Prostate gland (tissue), 2 donors: ENCODE results near the gene SUN1. TPM values are rescaled to one million over a fixed set of nuclear protein-coding genes. Genes with fewer than 3 reads are reported as not detected.

ENCODE experiments used
- DNase-seq: peaks from one replicate; pipeline ENCODE4 v3.0.0-alpha.2; 2019; ENCODE audit warnings: low spot score
- H3K27ac ChIP-seq, 2 donors: fragments of 200-600 bp; sonication (generic); 2 replicates each; pipeline ENCODE4 v1.5.1; 2017 to 2019
- H3K27me3 ChIP-seq: fragments of 200-600 bp; sonication (generic); replicated peaks from 2 replicates; pipeline ENCODE4 v1.5.1; 2019; ENCODE audit not compliant: insufficient read depth
- H3K36me3 ChIP-seq, 2 donors: fragments of 200-600 bp; sonication (generic); 1 replicate in 1 of 2; 2 replicates in 1 of 2; pipeline versions ENCODE4 v1.5.1 to v1.8.1; 2017 to 2019
- H3K4me1 ChIP-seq: fragments of 200-600 bp; sonication (generic); replicated peaks from 2 replicates; pipeline ENCODE4 v1.5.1; 2019
- H3K4me3 ChIP-seq, 2 donors: fragments of 200-600 bp; sonication (generic); 2 replicates each; pipeline ENCODE4 v1.5.1; 2017 to 2019
- H3K9me3 ChIP-seq: fragments of 200-600 bp; sonication (generic); 2 replicates; pipeline ENCODE4 v1.5.1; 2017
- CTCF ChIP-seq, 4 experiments: fragments of 200-600 bp in 2 of 4; fragments of 450-650 bp in 2 of 4; sonication (generic) in 2 of 4; IDR thresholded peaks; 1 replicate in 3 of 4; 2 replicates in 1 of 4; pipeline ENCODE4 v1.5.1; 2016 to 2019; ENCODE audit warnings: antibody characterized with exemption in 4 of 4, mild to moderate bottlenecking in 2 of 4, moderate library complexity in 2 of 4
- POLR2A ChIP-seq: fragments of 450-650 bp; IDR thresholded peaks from one replicate; pipeline ENCODE4 v1.6.1; 2016; ENCODE audit warnings: antibody characterized with exemption, mild to moderate bottlenecking
- POLR2AphosphoS5 ChIP-seq: sonication (generic); formaldehyde crosslinking; IDR thresholded peaks from one replicate; pipeline ENCODE4 v1.6.1; 2017; ENCODE audit warnings: antibody characterized with exemption
- WGBS: methylation state at CpG from one replicate; pipeline ENCODE4 v1.1.5; 2018; 5-methylcytosine and 5-hydroxymethylcytosine counted together
- intact Hi-C: fragments of 100-400 bp; cut with DNase I; formaldehyde crosslinking; loops from one replicate; pipeline ENCODE4 v1.14.2; 2022
- total RNA-seq, 2 donors: library from RNA; depleted of rRNA; stranded (reverse); fragments of >200 nt; gene quantifications; one replicate each; pipeline ENCODE4 v1.1.0, GENCODE V29; 2016

Gene SUN1
- total RNA-seq, 2 donors from 2014 or later, result 106 to 177 TPM

DNA sequence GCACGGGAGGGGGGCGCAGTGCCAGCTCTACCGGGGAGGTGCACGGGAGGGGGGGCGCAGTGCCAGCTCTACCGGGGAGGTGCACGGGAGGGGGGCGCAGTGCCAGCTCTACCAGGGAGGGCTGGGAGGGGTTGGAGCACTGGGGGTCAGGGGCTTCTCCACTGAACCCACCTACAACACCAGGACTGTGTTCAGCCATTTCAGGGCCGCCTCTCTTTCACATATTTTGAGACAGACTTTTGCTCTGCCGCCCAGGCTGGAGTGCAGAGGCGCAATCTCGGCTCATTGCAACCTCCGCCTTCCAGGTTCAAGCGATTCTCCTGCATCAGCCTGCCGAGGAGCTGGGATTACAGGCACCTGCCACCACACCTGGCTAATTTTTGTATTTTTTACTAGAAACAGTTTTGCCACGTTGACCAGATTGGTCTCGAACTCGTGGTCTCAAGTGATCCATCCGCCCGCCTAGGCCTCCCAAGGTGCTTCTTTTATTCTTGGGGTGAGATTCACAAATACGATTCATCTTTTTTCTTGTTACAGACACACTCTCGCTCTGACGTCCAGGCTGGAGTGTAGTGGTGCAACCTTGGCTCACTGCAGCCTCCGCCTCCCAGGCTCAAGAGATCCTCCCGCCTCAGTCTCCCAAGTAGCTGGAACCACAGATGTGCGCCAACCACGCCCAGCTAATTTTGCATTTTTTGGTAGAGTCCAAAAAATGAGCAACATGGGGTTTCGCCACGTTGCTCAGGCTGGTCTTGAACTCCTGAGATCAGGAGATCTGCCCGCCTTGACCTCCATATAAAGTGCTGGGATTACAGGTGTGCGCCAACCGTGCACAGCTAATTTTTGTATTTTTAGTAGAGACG is 85.2 kb downstream of the SUN1 start:
- H3K9me3 ChIP-seq, result no peaks in the 10 kb centered on the region
- no peak for DNase-seq
- intact Hi-C loops, result no loop called here
- 83% methylated on average over 25 of the region's 33 CpGs for WGBS
- H3K27me3 ChIP-seq, result no peaks in the 10 kb centered on the region
- H3K4me1 ChIP-seq, result no peaks in the 10 kb centered on the region
- no peak overlapping the region for H3K27ac ChIP-seq
- no peak overlapping the region for H3K4me3 ChIP-seq
- TF ChIP-seq CTCF (IDR thresholded peaks at IDR 0.05) (no peak), POLR2AphosphoS5 (no peak), POLR2A (no peak)
- H3K36me3 ChIP-seq, result no peaks in the 10 kb centered on the region

DNA sequence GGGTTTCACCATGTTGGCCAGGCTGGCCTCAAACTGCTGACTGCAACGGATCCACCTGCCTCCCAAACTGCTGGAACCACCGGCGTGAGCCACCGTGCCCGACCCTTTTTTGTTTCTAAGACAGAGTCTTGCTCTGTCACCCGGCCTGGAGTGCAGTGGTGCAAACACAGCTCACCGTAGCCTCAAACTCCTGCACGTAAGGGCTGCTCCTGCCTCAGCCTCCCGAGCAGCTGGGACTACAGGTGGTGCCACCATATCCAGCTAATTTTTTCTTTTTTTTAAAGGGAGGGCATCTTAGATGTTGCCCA is 85.8 kb downstream of the SUN1 start:
- intact Hi-C loops, result no loop called here
- 86% methylated on average over 9 of the region's 9 CpGs for WGBS
- H3K9me3 ChIP-seq, result no peaks in the 10 kb centered on the region
- H3K27ac ChIP-seq, result no peak overlapping the region
- TF ChIP-seq POLR2A (no peak), CTCF (IDR thresholded peaks at IDR 0.05) (no peak), POLR2AphosphoS5 (no peak)
- no peaks in the 10 kb centered on the region for H3K27me3 ChIP-seq
- no peak overlapping the region for H3K4me3 ChIP-seq
- no peak for DNase-seq
- H3K36me3 ChIP-seq, result no peaks in the 10 kb centered on the region
- no peaks in the 10 kb centered on the region for H3K4me1 ChIP-seq

DNA sequence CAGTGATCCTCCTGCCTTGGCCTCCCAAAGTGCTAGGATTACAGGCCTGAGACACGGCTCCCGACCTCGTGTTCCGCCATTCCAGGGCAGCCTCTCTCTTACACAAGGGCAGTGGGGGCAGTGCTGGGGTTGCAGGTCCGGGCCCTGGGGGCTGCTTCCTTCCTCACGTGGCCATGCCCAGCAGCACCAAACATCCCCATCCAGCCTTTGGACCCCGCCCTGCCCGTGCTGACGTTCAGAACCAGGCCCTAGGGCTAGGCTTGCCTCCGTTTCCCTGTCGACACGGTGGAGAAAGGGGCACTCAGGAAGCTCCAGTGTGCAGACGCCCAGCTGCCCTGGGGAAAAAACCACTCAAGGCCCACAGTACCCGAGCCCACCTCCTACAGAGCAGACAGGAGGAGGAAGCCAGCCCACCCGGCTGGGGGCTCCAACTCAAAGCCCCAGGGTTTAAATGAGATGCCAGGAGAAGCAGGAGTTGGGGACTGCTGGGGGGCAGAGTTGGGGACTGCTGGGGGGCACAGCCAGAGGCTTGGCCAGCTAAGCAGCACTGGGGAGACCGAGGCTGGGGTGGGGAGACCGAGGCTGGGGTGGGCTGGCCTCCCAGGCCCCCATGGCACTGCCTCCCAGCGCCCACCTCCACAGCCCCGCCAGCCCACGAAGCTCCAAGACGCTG is 86.3 kb downstream of the SUN1 start:
- intact Hi-C loops, result no loop called here
- H3K27ac ChIP-seq, result no peak overlapping the region
- H3K4me3 ChIP-seq, result no peak overlapping the region
- WGBS, result 94% methylated on average over 21 of the region's 21 CpGs
- no peaks in the 10 kb centered on the region for H3K9me3 ChIP-seq
- H3K27me3 ChIP-seq, result no peaks in the 10 kb centered on the region
- no peak for DNase-seq
- TF ChIP-seq CTCF (IDR thresholded peaks at IDR 0.05) (no peak), POLR2A (no peak), POLR2AphosphoS5 (no peak)
- H3K36me3 ChIP-seq, result no peaks in the 10 kb centered on the region
- H3K4me1 ChIP-seq, result no peaks in the 10 kb centered on the region

GRCh38 chr7:919114-919442 is 86.8 kb downstream of the SUN1 start:
- 88% methylated on average over 13 of the region's 13 CpGs for WGBS
- TF ChIP-seq POLR2A, result no peak
- TF ChIP-seq POLR2AphosphoS5, result no peak
- no peak for TF ChIP-seq CTCF (IDR thresholded peaks at IDR 0.05)

GRCh38 chr7:919924-920341 is 87.7 kb downstream of the SUN1 start:
- H3K4me1 ChIP-seq, result no peaks in the 10 kb centered on the region
- no peaks in the 10 kb centered on the region for H3K36me3 ChIP-seq
- H3K4me3 ChIP-seq, result no peak overlapping the region
- H3K9me3 ChIP-seq, result no peaks in the 10 kb centered on the region
- no peak overlapping the region for H3K27ac ChIP-seq
- TF ChIP-seq POLR2AphosphoS5 (no peak), CTCF (IDR thresholded peaks at IDR 0.05) (no peak), POLR2A (no peak)
- DNase-seq, result no peak
- WGBS, result 85% methylated on average over 26 of the region's 26 CpGs
- intact Hi-C loops, result no loop called here
- no peaks in the 10 kb centered on the region for H3K27me3 ChIP-seq

More at GRCh38 chr7:919114-919442, 86.8 kb downstream of the SUN1 start:
- Histone ChIP-seq H3K4me1 (no peaks in the 10 kb centered on the region), H3K27me3 (no peaks in the 10 kb centered on the region), H3K36me3 (no peaks in the 10 kb centered on the region), H3K4me3 (no peak overlapping the region), H3K9me3 (no peaks in the 10 kb centered on the region), H3K27ac (no peak overlapping the region)
- DNase-seq, result no peak
- intact Hi-C loops, result no loop called here
